OCI-LY1 (cell line): ENCODE results near the gene CRYGB.
"Not testable (repeated sequence)": the region's sequence is repeated elsewhere in the genome, so short reads cannot be mapped to it uniquely, and the experiment has no call there.

ENCODE experiments used
- EZH2 ChIP-seq: fragments of 200-600 bp; sonication (generic), shearing (Covaris generic); IDR thresholded peaks from 2 replicates; pipeline ENCODE4 v1.8.0; 2017; ENCODE audit warnings: borderline replicate concordance, mixed run types, mild to moderate bottlenecking, antibody characterized with exemption, low read length, moderate library complexity, mixed read lengths
- TF ChIP-seq, protein P1 (sequence below): fragments of 200-600 bp; sonication (generic), shearing (Covaris generic); IDR thresholded peaks from 2 replicates; pipeline ENCODE4 v1.5.1; 2017; ENCODE audit warnings: mild to moderate bottlenecking, antibody characterized with exemption, low read length, moderate library complexity, mixed read lengths

DNA sequence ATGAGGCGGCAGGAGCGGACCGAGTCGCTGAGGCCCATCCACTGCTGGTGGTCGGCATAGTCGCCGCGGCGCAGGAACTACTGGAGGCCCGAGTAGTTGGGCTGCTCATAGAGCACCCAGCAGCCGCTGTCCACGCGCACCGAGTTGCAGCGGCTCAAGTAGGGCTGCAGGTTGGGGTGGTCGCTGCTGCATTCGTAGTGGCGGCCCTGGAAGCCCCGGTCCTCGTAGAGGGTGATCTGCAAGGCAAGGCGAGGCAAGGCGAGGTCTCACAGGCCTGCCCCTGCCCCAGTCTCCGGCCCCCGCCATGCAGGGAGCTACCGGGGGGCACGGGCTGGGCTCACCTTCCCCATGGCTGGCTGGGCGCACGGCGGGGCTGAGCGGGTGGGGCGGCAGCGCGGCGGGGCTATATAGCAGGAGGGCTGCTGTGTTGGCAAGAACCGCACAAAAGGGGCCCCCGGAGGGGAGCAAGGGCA lies 33.6 kb downstream of the CRYGB start:
- TF ChIP-seq, protein P1, sequence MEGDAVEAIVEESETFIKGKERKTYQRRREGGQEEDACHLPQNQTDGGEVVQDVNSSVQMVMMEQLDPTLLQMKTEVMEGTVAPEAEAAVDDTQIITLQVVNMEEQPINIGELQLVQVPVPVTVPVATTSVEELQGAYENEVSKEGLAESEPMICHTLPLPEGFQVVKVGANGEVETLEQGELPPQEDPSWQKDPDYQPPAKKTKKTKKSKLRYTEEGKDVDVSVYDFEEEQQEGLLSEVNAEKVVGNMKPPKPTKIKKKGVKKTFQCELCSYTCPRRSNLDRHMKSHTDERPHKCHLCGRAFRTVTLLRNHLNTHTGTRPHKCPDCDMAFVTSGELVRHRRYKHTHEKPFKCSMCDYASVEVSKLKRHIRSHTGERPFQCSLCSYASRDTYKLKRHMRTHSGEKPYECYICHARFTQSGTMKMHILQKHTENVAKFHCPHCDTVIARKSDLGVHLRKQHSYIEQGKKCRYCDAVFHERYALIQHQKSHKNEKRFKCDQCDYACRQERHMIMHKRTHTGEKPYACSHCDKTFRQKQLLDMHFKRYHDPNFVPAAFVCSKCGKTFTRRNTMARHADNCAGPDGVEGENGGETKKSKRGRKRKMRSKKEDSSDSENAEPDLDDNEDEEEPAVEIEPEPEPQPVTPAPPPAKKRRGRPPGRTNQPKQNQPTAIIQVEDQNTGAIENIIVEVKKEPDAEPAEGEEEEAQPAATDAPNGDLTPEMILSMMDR = not testable (repeated sequence)
- TF ChIP-seq EZH2 = not testable (repeated sequence)
